GM11168 (cell line): ENCODE measurements around the gene FAM171A1.
"Not testable (repeated sequence)": the region's sequence is repeated elsewhere in the genome, so short reads cannot be mapped to it uniquely, and the experiment has no call there.

Experiments
- in situ Hi-C: fragments of 300-500 bp; cut with MboI; formaldehyde crosslinking; loops from one replicate; pipeline ENCODE4 v1.12.0; 2022; ENCODE audit warnings: low sequenced_read_pairs; ENCODE audit not compliant: unreplicated experiment

FAM171A1 gene

GRCh38 chr10:15295537-15296325 is 75.4 kb downstream of the FAM171A1 start:
- in situ Hi-C loops, result no loop called here

GRCh38 chr10:15293862-15294842 is 76.9 kb downstream of the FAM171A1 start:
- in situ Hi-C loops, result no loop called here

- in situ Hi-C loops, result no loop called here
Observed at GRCh38 chr10:15290671-15291070, 80.4 kb downstream of the FAM171A1 start.

GRCh38 chr10:15290150-15290549 is 80.9 kb downstream of the FAM171A1 start:
- in situ Hi-C loops, result no loop called here

- in situ Hi-C loops, result no loop called here
Observed at GRCh38 chr10:15280974-15281373, 90.1 kb downstream of the FAM171A1 start.

- in situ Hi-C loops, result no loop called here
Observed at GRCh38 chr10:15280462-15280861, 90.6 kb downstream of the FAM171A1 start.

GRCh38 chr10:15279236-15279635 is 91.9 kb downstream of the FAM171A1 start:
- in situ Hi-C loops, result no loop called here

GRCh38 chr10:15278786-15279185 is 92.3 kb downstream of the FAM171A1 start:
- in situ Hi-C loops, result no loop called here

GRCh38 chr10:15276039-15276438 is 95.0 kb downstream of the FAM171A1 start:
- in situ Hi-C loops, result not testable (repeated sequence)

- in situ Hi-C loops, result not testable (repeated sequence)
Observed at GRCh38 chr10:15269838-15270237, 101.3 kb downstream of the FAM171A1 start.

- in situ Hi-C loops, result no loop called here
Observed at GRCh38 chr10:15267496-15267895, 103.6 kb downstream of the FAM171A1 start.

- in situ Hi-C loops, result no loop called here
Observed at GRCh38 chr10:15266117-15266516, 105.0 kb downstream of the FAM171A1 start.

GRCh38 chr10:15265558-15265957 is 105.5 kb downstream of the FAM171A1 start:
- in situ Hi-C loops, result no loop called here

GRCh38 chr10:15265056-15265455 is 106.0 kb downstream of the FAM171A1 start:
- in situ Hi-C loops, result no loop called here

- in situ Hi-C loops, result no loop called here
Observed at GRCh38 chr10:15263657-15264323, 107.3 kb downstream of the FAM171A1 start.

GRCh38 chr10:15262036-15262713 is 108.9 kb downstream of the FAM171A1 start:
- in situ Hi-C loops, result no loop called here

GRCh38 chr10:15259136-15259535 is 112.0 kb downstream of the FAM171A1 start:
- in situ Hi-C loops, result no loop called here

- in situ Hi-C loops, result no loop called here
Observed at GRCh38 chr10:15258255-15258654, 112.8 kb downstream of the FAM171A1 start.

GRCh38 chr10:15255961-15256360 is 115.1 kb downstream of the FAM171A1 start:
- in situ Hi-C loops, result no loop called here
